Measurements from ENCODE around the gene PASD1.

The PASD1 gene

GRCh38 chrX:151563449-151563848, at the start of gene PASD1:
TSS of gene PASD1 (plus strand) at chrX:151563675. CDS start at chrX:151601554, 37,879 bp downstream.
- TF ChIP-seq CTCF (IDR thresholded peaks at IDR 0.05), result no peak

GRCh38 chrX:151515237-151515636, 48.2 kb upstream of the PASD1 start:
- no peak for TF ChIP-seq CTCF (IDR thresholded peaks at IDR 0.05)

GRCh38 chrX:151516538-151517187, 46.8 kb upstream of the PASD1 start:
- no peak for TF ChIP-seq CTCF (IDR thresholded peaks at IDR 0.05)

- no peak for TF ChIP-seq CTCF (IDR thresholded peaks at IDR 0.05)
Observed at GRCh38 chrX:151517421-151517820, 46.1 kb upstream of the PASD1 start.

GRCh38 chrX:151523351-151523750, 40.1 kb upstream of the PASD1 start:
- no peak for TF ChIP-seq CTCF (IDR thresholded peaks at IDR 0.05)

- TF ChIP-seq CTCF (IDR thresholded peaks at IDR 0.05), result no peak
Observed at GRCh38 chrX:151536571-151536970, 26.9 kb upstream of the PASD1 start.

GRCh38 chrX:151537572-151537971, 25.9 kb upstream of the PASD1 start:
- TF ChIP-seq CTCF (IDR thresholded peaks at IDR 0.05), result no peak

All from LNCAP (cell line).